Smooth muscle cell (in vitro differentiated cells): ENCODE results near the gene ZNF831. TPM values are rescaled to one million over a fixed set of nuclear protein-coding genes. Genes with fewer than 3 reads are reported as not detected.

Source experiments
- DNase-seq: peaks from one replicate; lab custom pipeline; 2025; ENCODE audit not compliant: unreplicated experiment; lab: John Stamatoyannopoulos, UW
- H2AFZ ChIP-seq: fragments of 200-600 bp; sonication (generic); 2 replicates; pipeline ENCODE4 v1.6.0; 2016; ENCODE audit warnings: antibody characterized with exemption, low read depth, mild to moderate bottlenecking
- H3F3A ChIP-seq: fragments of 200-600 bp; sonication (generic); 2 replicates; pipeline ENCODE4 v1.6.0; 2017; ENCODE audit warnings: antibody characterized with exemption, low read depth
- H3K27ac ChIP-seq: fragments of 200-600 bp; sonication (generic); 2 replicates; pipeline ENCODE4 v1.5.1; 2016; ENCODE audit warnings: low read depth, mild to moderate bottlenecking
- H3K27me3 ChIP-seq: fragments of 200-600 bp; sonication (generic); 2 replicates; pipeline ENCODE4 v1.6.1; 2016; ENCODE audit warnings: low read depth, mild to moderate bottlenecking
- H3K36me3 ChIP-seq: fragments of 200-600 bp; sonication (generic); 2 replicates; pipeline ENCODE4 v1.5.1; 2016; ENCODE audit warnings: low read depth
- H3K4me1 ChIP-seq: fragments of 200-600 bp; sonication (generic); 2 replicates; pipeline ENCODE4 v1.5.1; 2016; ENCODE audit warnings: low read depth
- H3K4me2 ChIP-seq: fragments of 200-600 bp; sonication (generic); 2 replicates; pipeline ENCODE4 v1.6.0; 2016; ENCODE audit warnings: mild to moderate bottlenecking
- H3K4me3 ChIP-seq: fragments of 200-600 bp; sonication (generic); 2 replicates; pipeline ENCODE4 v1.5.1; 2016; ENCODE audit warnings: mild to moderate bottlenecking
- H3K79me2 ChIP-seq: fragments of 200-600 bp; sonication (generic); 2 replicates; pipeline ENCODE4 v1.6.0; 2016; ENCODE audit warnings: low read depth, mild to moderate bottlenecking
- H3K9ac ChIP-seq: fragments of 200-600 bp; sonication (generic); 2 replicates; pipeline ENCODE4 v1.6.0; 2016; ENCODE audit warnings: low read depth
- H3K9me3 ChIP-seq: fragments of 200-600 bp; sonication (generic); replicated peaks from 2 replicates; pipeline ENCODE4 v1.5.1; 2016; ENCODE audit warnings: low read depth
- H4K20me1 ChIP-seq: fragments of 200-600 bp; sonication (generic); 2 replicates; pipeline ENCODE4 v1.6.0; 2016; ENCODE audit warnings: low read depth
- CTCF ChIP-seq: fragments of 200-600 bp; sonication (generic); IDR thresholded peaks from 2 replicates; pipeline ENCODE4 v1.5.1; 2017; ENCODE audit warnings: borderline replicate concordance, mild to moderate bottlenecking, antibody characterized with exemption; ENCODE audit not compliant: insufficient read depth, poor library complexity, severe bottlenecking
- WGBS: methylation state at CpG from one replicate; pipeline ENCODE4 v1.1.7; 2016; ENCODE audit warnings: low lambda C conversion rate; 5-methylcytosine and 5-hydroxymethylcytosine counted together
- polyA plus RNA-seq: library from polyadenylated mRNA; unstranded; fragments of >200 nt; fragmentation: Nextera tagmentation; extraction: Ambion mirVana; gene quantifications from 2 replicates; pipeline ENCODE4 v1.2.1, GENCODE V29; 2016
- total RNA-seq: library from RNA; depleted of rRNA; stranded (reverse); fragments of >200 nt; gene quantifications from 2 replicates; pipeline ENCODE4 v1.2.3, GENCODE V29; 2014

Gene ZNF831
- total and polyA plus RNA-seq, 2 experiments from 2014 or later = not detected

DNA sequence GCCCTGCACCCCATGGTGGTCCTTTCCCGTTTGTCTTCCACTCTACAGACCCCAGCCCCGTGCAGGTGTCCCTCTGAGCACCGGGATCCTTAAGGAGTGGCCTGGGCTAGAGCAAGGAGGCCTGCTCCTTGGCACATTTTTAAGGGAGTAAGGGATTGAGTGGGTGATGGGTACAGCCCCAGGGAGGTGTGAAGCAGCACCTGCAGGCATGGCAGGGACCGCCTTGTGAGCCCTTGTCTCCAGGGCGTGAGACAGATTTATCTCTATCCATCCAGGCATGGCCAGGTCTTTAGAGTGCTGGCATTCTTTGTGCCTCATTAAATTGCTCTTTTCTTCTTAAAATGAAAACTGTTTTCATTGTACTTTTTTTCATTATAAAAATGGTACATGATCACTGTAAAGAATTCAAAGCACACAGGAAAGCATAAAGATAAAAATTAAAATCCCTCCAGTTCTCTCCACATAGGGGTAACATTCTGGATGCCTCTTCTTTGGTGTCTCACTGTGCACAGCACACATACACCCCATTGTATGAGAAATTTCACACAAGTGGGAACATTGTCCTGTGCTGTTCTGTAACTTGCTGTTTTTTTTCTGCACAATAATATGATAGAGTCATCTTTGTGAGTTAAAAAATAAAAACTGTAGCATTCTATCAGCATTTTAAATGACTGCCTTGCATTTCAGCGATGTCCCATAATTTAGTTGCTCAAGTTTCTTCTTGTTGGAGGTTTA is 31.9 kb upstream of the ZNF831 start:
- H3K9me3 ChIP-seq = no peaks in the 10 kb centered on the region
- H3K36me3 ChIP-seq = no peaks in the 10 kb centered on the region
- no peak overlapping the region for H3K9ac ChIP-seq
- TF ChIP-seq CTCF = no peak
- no peaks in the 10 kb centered on the region for H3F3A ChIP-seq
- H3K4me1 ChIP-seq = no peaks in the 10 kb centered on the region
- no peak overlapping the region for H3K4me3 ChIP-seq
- no peaks in the 10 kb centered on the region for H3K79me2 ChIP-seq
- H3K27ac ChIP-seq = no peak overlapping the region
- 81% methylated on average over 6 of the region's 6 CpGs for WGBS
- no peaks in the 10 kb centered on the region for H3K27me3 ChIP-seq
- H2AFZ ChIP-seq = no peak overlapping the region
- H4K20me1 ChIP-seq = no peaks in the 10 kb centered on the region
- no peak overlapping the region for H3K4me2 ChIP-seq
- no peak for DNase-seq

GRCh38 chr20:59134182-59134581 is 29.4 kb upstream of the ZNF831 start:
- 83% methylated on average over 5 of the region's 5 CpGs for WGBS
- no peak overlapping the region for H3K4me3 ChIP-seq
- no peaks in the 10 kb centered on the region for H3K4me1 ChIP-seq
- no peak for TF ChIP-seq CTCF
- H3K27me3 ChIP-seq = no peaks in the 10 kb centered on the region
- no peak overlapping the region for H3K9ac ChIP-seq
- H4K20me1 ChIP-seq = no peaks in the 10 kb centered on the region
- no peaks in the 10 kb centered on the region for H3K9me3 ChIP-seq
- H3K4me2 ChIP-seq = no peak overlapping the region
- H3F3A ChIP-seq = no peaks in the 10 kb centered on the region
- no peak for DNase-seq
- no peaks in the 10 kb centered on the region for H3K79me2 ChIP-seq
- no peaks in the 10 kb centered on the region for H3K36me3 ChIP-seq
- no peak overlapping the region for H2AFZ ChIP-seq
- no peak overlapping the region for H3K27ac ChIP-seq

- WGBS = 93% methylated on average over 3 of the region's 3 CpGs
These were observed 28.5 kb upstream of the ZNF831 start for GRCh38 chr20:59135093-59135492.

More at GRCh38 chr20:59135093-59135492, 28.5 kb upstream of the ZNF831 start:
- no peaks in the 10 kb centered on the region for H3K36me3 ChIP-seq
- H3K4me3 ChIP-seq = no peak overlapping the region
- no peaks in the 10 kb centered on the region for H3K79me2 ChIP-seq
- H3K27me3 ChIP-seq = no peaks in the 10 kb centered on the region
- no peaks in the 10 kb centered on the region for H3K9me3 ChIP-seq
- H2AFZ ChIP-seq = no peak overlapping the region
- no peak overlapping the region for H3K27ac ChIP-seq
- DNase-seq = no peak
- no peak overlapping the region for H3K9ac ChIP-seq
- no peak overlapping the region for H3K4me2 ChIP-seq
- H3F3A ChIP-seq = no peaks in the 10 kb centered on the region
- H4K20me1 ChIP-seq = no peaks in the 10 kb centered on the region
- no peaks in the 10 kb centered on the region for H3K4me1 ChIP-seq
- no peak for TF ChIP-seq CTCF
